ENCODE measurements around the gene UBB.

Gene UBB

DNA sequence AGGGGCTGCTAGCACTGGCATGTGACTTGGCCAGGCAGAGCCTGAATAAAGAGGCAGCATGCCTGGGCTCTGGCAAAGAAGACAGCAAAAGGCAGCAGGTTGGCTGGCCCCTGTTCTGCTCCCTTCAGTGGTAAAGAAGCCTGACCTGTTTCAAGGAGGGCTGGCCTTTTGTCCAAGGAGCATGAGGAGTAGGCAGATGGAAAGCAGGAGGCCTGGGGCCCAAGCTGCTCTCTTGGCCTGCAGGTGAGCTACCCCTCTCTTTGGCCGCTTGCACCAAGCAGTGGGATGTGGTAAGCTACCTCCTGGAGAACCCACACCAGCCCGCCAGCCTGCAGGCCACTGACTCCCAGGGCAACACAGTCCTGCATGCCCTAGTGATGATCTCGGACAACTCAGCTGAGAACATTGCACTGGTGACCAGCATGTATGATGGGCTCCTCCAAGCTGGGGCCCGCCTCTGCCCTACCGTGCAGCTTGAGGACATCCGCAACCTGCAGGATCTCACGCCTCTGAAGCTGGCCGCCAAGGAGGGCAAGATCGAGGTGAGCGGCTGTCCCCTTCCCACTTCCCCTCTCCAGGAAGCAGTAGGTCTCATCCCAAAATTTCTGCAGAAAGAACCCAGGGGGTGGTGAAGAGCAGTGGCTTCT lies 42.5 kb downstream of the UBB start:
- Histone ChIP-seq H3K4me2 (ENCODE audit: insufficient read depth, low read length) (no peak overlapping the region), H3K27ac (ENCODE audit: low read length) (no peak overlapping the region), H3K27me3 (ENCODE audit: insufficient read depth, low read length, poor library complexity) (no peaks in the 10 kb centered on the region), H3K4me1 (ENCODE audit: insufficient read depth, low read length) (no peaks in the 10 kb centered on the region), H3K79me2 (ENCODE audit: insufficient read depth, low read length) (0 out of 2 replicates have a peak, but pooled peaks cover 3% of the 10 kb centered on the region), H3K9ac (ENCODE audit: low read depth, low read length) (no peak overlapping the region), H4K20me1 (ENCODE audit: insufficient read depth, low read length) (peaks cover 2% of the 10 kb centered on the region; the same call in 1 of the 2 replicates), H3K36me3 (ENCODE audit: insufficient read depth, low read length) (peaks cover 65% of the 10 kb centered on the region), H2AFZ (ENCODE audit: low read depth, low read length) (no peak overlapping the region), H3K4me3 (ENCODE audit: low read depth in 1 of 2, low read length in 2 of 2) (no peak overlapping the region), H3K9me3 (ENCODE audit: insufficient read depth, low read length, severe bottlenecking) (no peaks in the 10 kb centered on the region)
- no peak for TF ChIP-seq EZH2 (IDR thresholded peaks at IDR 0.05; ENCODE audit: borderline replicate concordance, low read depth, low read length, severe bottlenecking)
- TF ChIP-seq, protein P1, sequence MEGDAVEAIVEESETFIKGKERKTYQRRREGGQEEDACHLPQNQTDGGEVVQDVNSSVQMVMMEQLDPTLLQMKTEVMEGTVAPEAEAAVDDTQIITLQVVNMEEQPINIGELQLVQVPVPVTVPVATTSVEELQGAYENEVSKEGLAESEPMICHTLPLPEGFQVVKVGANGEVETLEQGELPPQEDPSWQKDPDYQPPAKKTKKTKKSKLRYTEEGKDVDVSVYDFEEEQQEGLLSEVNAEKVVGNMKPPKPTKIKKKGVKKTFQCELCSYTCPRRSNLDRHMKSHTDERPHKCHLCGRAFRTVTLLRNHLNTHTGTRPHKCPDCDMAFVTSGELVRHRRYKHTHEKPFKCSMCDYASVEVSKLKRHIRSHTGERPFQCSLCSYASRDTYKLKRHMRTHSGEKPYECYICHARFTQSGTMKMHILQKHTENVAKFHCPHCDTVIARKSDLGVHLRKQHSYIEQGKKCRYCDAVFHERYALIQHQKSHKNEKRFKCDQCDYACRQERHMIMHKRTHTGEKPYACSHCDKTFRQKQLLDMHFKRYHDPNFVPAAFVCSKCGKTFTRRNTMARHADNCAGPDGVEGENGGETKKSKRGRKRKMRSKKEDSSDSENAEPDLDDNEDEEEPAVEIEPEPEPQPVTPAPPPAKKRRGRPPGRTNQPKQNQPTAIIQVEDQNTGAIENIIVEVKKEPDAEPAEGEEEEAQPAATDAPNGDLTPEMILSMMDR (IDR thresholded peaks at IDR 0.05; ENCODE audit: borderline replicate concordance, extremely low read depth, low read length, poor library complexity, severe bottlenecking), result no peak
- no peak for ATAC-seq (ENCODE audit: insufficient read depth, low read depth)
- no peak for DNase-seq

DNA sequence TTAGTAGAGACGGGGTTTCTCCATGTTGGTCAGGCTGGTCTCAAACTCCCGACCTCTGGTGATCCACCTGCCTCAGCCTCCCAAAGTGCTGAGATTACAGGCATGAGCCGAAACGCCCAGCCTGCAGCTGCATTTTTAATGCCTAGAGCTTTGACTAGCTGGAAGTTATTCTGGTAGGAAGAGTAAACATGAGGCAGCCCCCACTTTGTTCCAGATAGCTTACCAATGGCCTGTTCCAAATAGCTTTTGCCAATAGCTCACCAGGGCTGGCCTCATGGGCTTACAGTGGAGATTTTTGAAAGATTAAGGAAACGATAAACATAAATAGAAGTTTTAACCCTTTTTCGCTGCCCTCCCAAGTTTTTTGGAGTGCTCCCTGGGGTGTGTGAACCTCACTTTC lies 44.3 kb downstream of the UBB start:
- no peaks in the 10 kb centered on the region for H3K27me3 ChIP-seq (ENCODE audit: insufficient read depth, low read length, poor library complexity)
- no peak overlapping the region for H3K27ac ChIP-seq (ENCODE audit: low read length)
- H3K9me3 ChIP-seq (ENCODE audit: insufficient read depth, low read length, severe bottlenecking), result no peaks in the 10 kb centered on the region
- H4K20me1 ChIP-seq (ENCODE audit: insufficient read depth, low read length), result peaks cover 2% of the 10 kb centered on the region; the same call in 1 of the 2 replicates
- H3K4me3 ChIP-seq (ENCODE audit: low read depth in 1 of 2, low read length in 2 of 2), result no peak overlapping the region
- H3K79me2 ChIP-seq (ENCODE audit: insufficient read depth, low read length), result no peaks in the 10 kb centered on the region
- no peaks in the 10 kb centered on the region for H3K4me1 ChIP-seq (ENCODE audit: insufficient read depth, low read length)
- H3K36me3 ChIP-seq (ENCODE audit: insufficient read depth, low read length), result peaks cover 54% of the 10 kb centered on the region
- no peak overlapping the region for H3K9ac ChIP-seq (ENCODE audit: low read depth, low read length)
- no peak for TF ChIP-seq EZH2 (IDR thresholded peaks at IDR 0.05; ENCODE audit: borderline replicate concordance, low read depth, low read length, severe bottlenecking)
- TF ChIP-seq, protein P1 (IDR thresholded peaks at IDR 0.05; ENCODE audit: borderline replicate concordance, extremely low read depth, low read length, poor library complexity, severe bottlenecking), result no peak
- DNase-seq (no peak), ATAC-seq (ENCODE audit: insufficient read depth, low read depth) (no peak)
- no peak overlapping the region for H3K4me2 ChIP-seq (ENCODE audit: insufficient read depth, low read length)
- no peak overlapping the region for H2AFZ ChIP-seq (ENCODE audit: low read depth, low read length)

DNA sequence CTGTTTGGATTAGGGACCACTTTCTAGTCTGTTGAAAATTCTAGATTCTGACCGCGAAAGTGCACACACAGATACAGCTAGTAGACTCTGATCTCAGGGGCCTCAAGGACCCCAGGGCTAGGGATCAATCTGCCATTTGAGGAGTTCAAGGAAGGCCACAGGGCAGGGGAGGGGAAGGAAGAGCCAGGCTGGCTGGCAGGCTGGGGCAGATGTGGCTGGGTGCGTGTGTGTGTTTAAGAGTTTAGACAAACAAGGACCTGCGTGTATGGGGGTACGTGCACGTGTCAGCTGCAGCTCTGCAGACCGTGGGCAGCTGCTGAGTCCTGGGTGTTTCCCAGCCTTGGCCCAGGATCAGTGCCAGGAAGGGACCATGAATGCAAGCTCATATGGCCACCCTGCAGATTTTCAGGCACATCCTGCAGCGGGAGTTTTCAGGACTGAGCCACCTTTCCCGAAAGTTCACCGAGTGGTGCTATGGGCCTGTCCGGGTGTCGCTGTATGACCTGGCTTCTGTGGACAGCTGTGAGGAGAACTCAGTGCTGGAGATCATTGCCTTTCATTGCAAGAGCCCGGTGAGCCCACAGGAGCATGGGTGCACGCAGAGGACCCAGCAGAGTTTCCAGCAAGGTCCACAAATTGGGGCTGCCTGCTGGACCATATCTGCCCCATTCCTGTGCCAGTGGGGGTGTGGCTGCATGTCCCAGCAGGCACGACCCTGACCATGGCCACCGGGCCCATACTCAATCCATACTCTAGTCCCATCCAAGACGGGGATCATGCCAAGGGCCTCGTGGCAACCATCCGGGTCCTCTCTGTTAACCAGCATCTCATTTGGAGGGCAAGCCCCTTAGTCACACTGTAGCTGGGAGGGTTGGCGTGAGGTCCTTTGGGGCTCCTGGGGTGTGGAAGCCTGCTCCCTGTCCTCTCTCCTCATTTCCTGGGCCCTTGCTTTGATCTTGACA lies 45.1 kb downstream of the UBB start:
- Histone ChIP-seq H3K4me2 (ENCODE audit: insufficient read depth, low read length) (no peak overlapping the region), H2AFZ (ENCODE audit: low read depth, low read length) (no peak overlapping the region), H3K9me3 (ENCODE audit: insufficient read depth, low read length, severe bottlenecking) (no peaks in the 10 kb centered on the region), H3K4me1 (ENCODE audit: insufficient read depth, low read length) (no peaks in the 10 kb centered on the region), H3K27ac (ENCODE audit: low read length) (no peak overlapping the region), H3K36me3 (ENCODE audit: insufficient read depth, low read length) (peaks cover 52% of the 10 kb centered on the region), H3K4me3 (ENCODE audit: low read depth in 1 of 2, low read length in 2 of 2) (no peak overlapping the region), H3K79me2 (ENCODE audit: insufficient read depth, low read length) (no peaks in the 10 kb centered on the region), H3K9ac (ENCODE audit: low read depth, low read length) (no peak overlapping the region), H4K20me1 (ENCODE audit: insufficient read depth, low read length) (peaks cover 2% of the 10 kb centered on the region; the same call in 1 of the 2 replicates), H3K27me3 (ENCODE audit: insufficient read depth, low read length, poor library complexity) (no peaks in the 10 kb centered on the region)
- no peak for TF ChIP-seq EZH2 (IDR thresholded peaks at IDR 0.05; ENCODE audit: borderline replicate concordance, low read depth, low read length, severe bottlenecking)
- TF ChIP-seq, protein P1 (IDR thresholded peaks at IDR 0.05; ENCODE audit: borderline replicate concordance, extremely low read depth, low read length, poor library complexity, severe bottlenecking), result no peak
- no peak for DNase-seq
- no peak for ATAC-seq (ENCODE audit: insufficient read depth, low read depth)
